Vein endothelial cell (primary cell): Measurements from ENCODE around the gene TRIM26. TPM values are rescaled to one million over a fixed set of nuclear protein-coding genes. Genes with fewer than 3 reads are reported as not detected.

ENCODE experiments used
- total RNA-seq: library from RNA; depleted of rRNA; stranded (reverse); fragments of >200 nt; gene quantifications from 2 replicates; pipeline ENCODE4 v1.2.3, GENCODE V29; 2012

The TRIM26 gene, protein sequence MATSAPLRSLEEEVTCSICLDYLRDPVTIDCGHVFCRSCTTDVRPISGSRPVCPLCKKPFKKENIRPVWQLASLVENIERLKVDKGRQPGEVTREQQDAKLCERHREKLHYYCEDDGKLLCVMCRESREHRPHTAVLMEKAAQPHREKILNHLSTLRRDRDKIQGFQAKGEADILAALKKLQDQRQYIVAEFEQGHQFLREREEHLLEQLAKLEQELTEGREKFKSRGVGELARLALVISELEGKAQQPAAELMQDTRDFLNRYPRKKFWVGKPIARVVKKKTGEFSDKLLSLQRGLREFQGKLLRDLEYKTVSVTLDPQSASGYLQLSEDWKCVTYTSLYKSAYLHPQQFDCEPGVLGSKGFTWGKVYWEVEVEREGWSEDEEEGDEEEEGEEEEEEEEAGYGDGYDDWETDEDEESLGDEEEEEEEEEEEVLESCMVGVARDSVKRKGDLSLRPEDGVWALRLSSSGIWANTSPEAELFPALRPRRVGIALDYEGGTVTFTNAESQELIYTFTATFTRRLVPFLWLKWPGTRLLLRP
- 32.7 and 35.5 TPM in 2 replicates for total RNA-seq

DNA sequence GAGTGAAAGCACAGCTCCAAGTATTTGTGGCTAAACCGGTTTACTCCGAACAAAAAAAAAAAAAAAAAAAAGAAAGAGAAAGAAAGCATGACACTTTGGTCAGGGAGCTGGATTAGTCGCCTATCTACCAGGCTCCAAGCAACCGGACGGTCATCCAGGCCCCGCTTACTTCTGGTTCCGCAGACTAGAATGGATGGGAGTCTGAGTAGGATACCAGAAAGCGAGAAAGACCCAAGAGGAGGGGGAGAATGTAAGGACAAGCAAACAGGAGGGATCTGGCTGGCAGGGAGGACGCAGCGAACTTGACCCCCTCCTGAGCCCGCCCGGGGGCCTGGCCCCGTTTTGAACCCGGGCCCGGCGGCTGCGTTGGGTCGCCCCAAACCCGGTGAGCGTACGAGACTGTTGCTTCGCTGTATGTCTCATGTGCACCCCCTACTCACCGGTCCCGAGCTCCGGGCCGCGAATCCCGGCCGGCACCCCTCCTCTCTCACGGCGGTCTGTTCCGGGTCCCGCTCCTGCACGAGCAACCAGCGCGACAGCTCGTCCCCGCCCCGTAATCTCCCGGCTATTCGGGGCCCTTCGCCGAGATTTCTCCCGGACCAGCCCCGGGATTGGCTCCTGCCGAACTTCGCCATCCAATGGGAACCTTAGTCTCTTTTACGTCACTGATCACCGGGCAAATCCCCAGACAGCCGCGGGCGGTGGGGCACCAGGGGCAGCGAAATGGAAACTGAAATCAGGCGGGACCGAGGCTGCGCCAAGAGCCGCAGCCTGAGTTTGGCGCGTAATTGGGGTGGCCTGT is at the start of gene TRIM26:
TSS of gene TRIM26 (minus strand) at position 542 of the 802 bp plus-strand sequence. CDS start 14,303 bp downstream, outside the sequence.

DNA sequence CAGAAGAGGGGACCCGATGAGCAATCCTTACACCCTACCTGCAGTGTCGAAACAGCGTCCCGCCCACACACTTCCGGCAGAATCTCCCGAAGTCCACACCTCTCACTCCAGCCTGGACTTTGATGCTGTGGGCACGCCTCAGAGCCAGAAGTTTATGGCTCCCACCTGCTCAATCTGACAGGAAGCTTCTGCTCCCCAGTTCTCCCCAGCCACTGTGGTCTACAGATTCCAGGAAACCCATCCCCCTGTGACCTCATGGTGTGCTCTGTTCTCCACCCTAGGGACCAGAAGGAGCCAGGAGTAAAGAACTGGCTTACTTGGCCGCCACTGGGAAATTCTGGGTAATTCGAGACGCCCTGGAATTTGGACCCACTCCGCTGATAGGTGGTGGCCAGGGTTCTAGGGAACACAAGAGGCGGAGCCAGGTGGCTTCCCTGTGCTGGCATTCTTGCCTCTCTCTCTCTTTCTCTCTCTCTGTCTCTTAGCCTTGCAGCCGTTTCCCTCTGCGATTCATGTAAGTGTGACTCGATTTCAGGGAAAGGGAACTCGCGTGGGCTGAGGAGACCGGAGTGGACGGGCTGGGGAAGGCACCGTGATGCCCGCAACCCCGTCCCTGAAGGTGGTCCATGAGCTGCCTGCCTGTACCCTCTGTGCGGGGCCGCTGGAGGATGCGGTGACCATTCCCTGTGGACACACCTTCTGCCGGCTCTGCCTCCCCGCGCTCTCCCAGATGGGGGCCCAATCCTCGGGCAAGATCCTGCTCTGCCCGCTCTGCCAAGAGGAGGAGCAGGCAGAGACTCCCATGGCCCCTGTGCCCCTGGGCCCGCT is 49.9 kb downstream of the TRIM26 start, which contains the start of gene TRIM15:
TSS of gene TRIM15 (plus strand) at position 457 of the 828 bp plus-strand sequence. CDS start at position 596, 139 bp downstream.

DNA sequence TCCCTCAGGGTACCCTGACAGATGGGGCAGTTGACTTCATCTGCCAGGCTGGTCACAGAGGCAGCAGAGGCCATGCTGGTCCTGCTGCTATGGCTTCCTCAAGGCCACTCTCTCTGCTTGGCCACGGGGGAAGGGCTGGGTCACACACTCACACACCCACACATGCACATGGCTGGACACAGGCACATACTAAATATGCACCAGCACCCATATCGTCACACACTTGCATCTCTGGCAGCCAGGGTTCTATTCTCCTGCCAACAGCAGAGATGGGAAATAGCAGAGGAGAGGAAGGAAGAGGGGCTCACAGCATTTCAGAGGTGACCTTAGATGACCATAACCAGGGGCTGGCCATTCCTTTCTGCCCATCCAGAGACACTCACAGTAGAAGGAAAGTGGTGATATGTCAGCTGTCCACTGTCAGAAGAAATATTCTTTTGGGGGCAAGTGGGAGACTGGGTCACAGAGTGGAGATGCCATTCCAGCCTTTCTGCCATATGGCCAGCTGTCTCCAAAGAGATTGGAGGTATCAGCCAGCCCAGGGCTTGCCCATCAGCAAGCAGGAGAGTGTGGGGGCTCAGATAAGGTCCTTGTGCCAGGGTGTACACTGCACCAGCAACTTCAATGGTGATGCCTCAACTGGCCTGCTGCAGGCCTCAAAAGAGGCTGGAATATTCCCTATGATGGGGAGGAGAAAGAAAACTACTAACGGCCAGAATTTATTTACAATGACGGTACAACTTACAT is 52.2 kb downstream of the TRIM26 start, which contains the start of gene TRIM10:
TSS of gene TRIM10 (minus strand) at position 427 of the 747 bp plus-strand sequence. CDS start at position 74, 353 bp downstream.

DNA sequence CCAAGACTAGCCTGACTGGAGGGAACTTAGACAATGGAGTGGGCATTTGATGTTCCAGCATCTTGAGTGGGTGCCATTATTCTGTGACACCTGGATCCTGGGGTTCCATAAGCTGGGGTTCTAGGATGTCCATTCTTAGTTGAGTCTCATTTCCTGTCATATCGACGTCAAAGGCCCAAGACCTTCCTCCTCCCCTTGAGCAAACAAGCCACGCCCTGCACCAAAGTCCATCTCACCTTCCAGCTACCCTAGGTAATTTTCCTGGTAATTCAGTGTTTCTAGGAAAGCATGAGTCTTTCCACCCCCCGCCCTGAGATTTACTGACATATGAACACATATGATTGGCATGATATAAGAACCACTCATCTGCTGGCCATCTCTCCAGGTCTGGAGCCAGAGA is 77.4 kb downstream of the TRIM26 start, which contains the start of gene TRIM40:
TSS of gene TRIM40 (plus strand) at position 384 of the 400 bp plus-strand sequence. CDS start 897 bp downstream, outside the sequence.

Other genes starting within 250 kb of the TRIM26 start
- gene POLR1H, start 152.1 kb downstream of the TRIM26 start, total RNA-seq, result 19.9 and 28.7 TPM in 2 replicates
- 34.6 and 35.3 TPM in 2 replicates for gene PPP1R11, start 146.2 kb downstream of the TRIM26 start, total RNA-seq
- not detected in 2 replicates for gene RNF39, start 137.6 kb downstream of the TRIM26 start, total RNA-seq
- gene TRIM31, start 100.3 kb downstream of the TRIM26 start, total RNA-seq, result not detected in 2 replicates
- gene TRIM40, start 77.3 kb downstream of the TRIM26 start, total RNA-seq, result not detected in 2 replicates
- not detected in 2 replicates for gene TRIM10, start 52.2 kb downstream of the TRIM26 start, total RNA-seq
- not detected in 2 replicates for gene TRIM15, start 49.9 kb downstream of the TRIM26 start, total RNA-seq
- 13.4 and 15.5 TPM in 2 replicates for gene TRIM39, start 113.5 kb upstream of the TRIM26 start, total RNA-seq
- gene RPP21, start 131.8 kb upstream of the TRIM26 start, total RNA-seq, result 22.4 and 34.3 TPM in 2 replicates